ENCODE data around the gene ANKRD11.

- no peak for TF ChIP-seq CTCF (IDR thresholded peaks at IDR 0.05; ENCODE audit: insufficient read depth, low read length, poor library complexity, severe bottlenecking)
- no peak for TF ChIP-seq EZH2phosphoT487 (conservative IDR thresholded peaks at IDR 0.05; ENCODE audit: low read length)
Measured at GRCh38 chr16:89273741-89274472, 216.5 kb downstream of the ANKRD11 start.

Measured in SU-DHL-6 (cell line).